Calu3 (cell line): ENCODE results near the gene CACNA1I. TPM values are rescaled to one million over a fixed set of nuclear protein-coding genes. Genes with fewer than 3 reads are reported as not detected.

ENCODE experiments used
- BruUV-seq: library from RNA; stranded (reverse); fragments of 400-500 nt; replicated peaks from 2 replicates; lab custom pipeline; 2021; lab: Mats Ljungman, UMichigan
- CTCF ChIA-PET: fragments of 300-600 bp; sonication (Branson Sonifier 250); formaldehyde crosslinking; loops from one replicate; lab custom pipeline; 2022; ENCODE audit warnings: antibody characterized with exemption; lab: Charles Lee
- DNase-seq: peaks from one replicate; pipeline ENCODE4 v3.0.0; 2022
- H3K27ac Mint-ChIP-seq: one replicate; pipeline ENCODE4 v1.8.0; 2022; ENCODE audit warnings: mixed read lengths; ENCODE audit not compliant: unreplicated experiment
- H3K27me3 Mint-ChIP-seq: one replicate; pipeline ENCODE4 v1.8.0; 2022; ENCODE audit warnings: mixed read lengths; ENCODE audit not compliant: unreplicated experiment
- H3K36me3 Mint-ChIP-seq: one replicate; pipeline ENCODE4 v1.8.0; 2022; ENCODE audit warnings: mild to moderate bottlenecking, moderate library complexity, mixed read lengths; ENCODE audit not compliant: insufficient read depth, unreplicated experiment
- H3K4me1 Mint-ChIP-seq: one replicate; pipeline ENCODE4 v1.8.0; 2022; ENCODE audit warnings: mild to moderate bottlenecking, low read depth, mixed read lengths; ENCODE audit not compliant: unreplicated experiment
- H3K4me3 Mint-ChIP-seq: one replicate; pipeline ENCODE4 v1.8.0; 2022; ENCODE audit warnings: mild to moderate bottlenecking, low read depth, moderate library complexity, mixed read lengths; ENCODE audit not compliant: unreplicated experiment
- H3K9me3 Mint-ChIP-seq: one replicate; pipeline ENCODE4 v1.8.0; 2022; ENCODE audit warnings: low read depth, mixed read lengths; ENCODE audit not compliant: unreplicated experiment
- CTCF ChIP-seq: fragments of 200-600 bp; IDR thresholded peaks from one replicate; pipeline ENCODE4 v1.8.0; 2022; ENCODE audit warnings: antibody characterized with exemption; ENCODE audit not compliant: unreplicated experiment
- intact Hi-C: fragments of 100-400 bp; cut with micrococcal nuclease; formaldehyde crosslinking; loops from one replicate; pipeline ENCODE4 v1.10.0; 2022; ENCODE audit not compliant: unreplicated experiment
- total RNA-seq: library from RNA; stranded (reverse); gene quantifications from 2 replicates; pipeline ENCODE4 v1.2.3, GENCODE V29; 2022

The CACNA1I gene
- total RNA-seq, 1 experiment from 2014 or later: 0.05 TPM

- peaks cover 17% of the 10 kb centered on the region for H3K4me1 Mint-ChIP-seq
- intact Hi-C loops: no loop called here
- H3K4me3 Mint-ChIP-seq: no peak overlapping the region
- DNase-seq: no peak
- TF ChIP-seq CTCF: no peak
- H3K27me3 Mint-ChIP-seq: peaks cover 35% of the 10 kb centered on the region
- BruUV-seq: no TSS peak
- H3K9me3 Mint-ChIP-seq: peaks cover 4% of the 10 kb centered on the region
- no peaks in the 10 kb centered on the region for H3K36me3 Mint-ChIP-seq
- no peak overlapping the region for H3K27ac Mint-ChIP-seq
- CTCF ChIA-PET: no interaction called here
Observed at GRCh38 chr22:39675947-39676346, 105.4 kb downstream of the CACNA1I start.

- DNase-seq: no peak
- BruUV-seq: no TSS peak
- no peak overlapping the region for H3K4me3 Mint-ChIP-seq
- peaks cover 56% of the 10 kb centered on the region for H3K27me3 Mint-ChIP-seq
- CTCF ChIA-PET: no interaction called here
- no peaks in the 10 kb centered on the region for H3K36me3 Mint-ChIP-seq
- no peaks in the 10 kb centered on the region for H3K9me3 Mint-ChIP-seq
- H3K4me1 Mint-ChIP-seq: peaks cover 17% of the 10 kb centered on the region
- no peak overlapping the region for H3K27ac Mint-ChIP-seq
- TF ChIP-seq CTCF: no peak
- intact Hi-C loops: no loop called here
Observed at GRCh38 chr22:39677967-39678366, 107.4 kb downstream of the CACNA1I start.

- no TSS peak for BruUV-seq
- TF ChIP-seq CTCF: no peak
Observed at GRCh38 chr22:39678862-39679490, 108.4 kb downstream of the CACNA1I start.

GRCh38 chr22:39679652-39680051 is 109.1 kb downstream of the CACNA1I start:
- DNase-seq: no peak
- intact Hi-C loops: no loop called here
- BruUV-seq: no TSS peak
- no peak overlapping the region for H3K4me3 Mint-ChIP-seq
- H3K9me3 Mint-ChIP-seq: no peaks in the 10 kb centered on the region
- CTCF ChIA-PET: interaction anchor here (1.6 kb wide), 1 partner anchor 45 kb away, joined by 3 read pairs; no protein-coding TSS in a partner anchor
- no peaks in the 10 kb centered on the region for H3K36me3 Mint-ChIP-seq
- H3K27me3 Mint-ChIP-seq: peaks cover 66% of the 10 kb centered on the region
- TF ChIP-seq CTCF: no peak
- H3K4me1 Mint-ChIP-seq: peaks cover 9% of the 10 kb centered on the region
- no peak overlapping the region for H3K27ac Mint-ChIP-seq

More at GRCh38 chr22:39678862-39679490, 108.4 kb downstream of the CACNA1I start:
- no peaks in the 10 kb centered on the region for H3K9me3 Mint-ChIP-seq
- CTCF ChIA-PET: no interaction called here
- H3K27me3 Mint-ChIP-seq: peaks cover 66% of the 10 kb centered on the region
- H3K4me1 Mint-ChIP-seq: peaks cover 16% of the 10 kb centered on the region
- H3K4me3 Mint-ChIP-seq: no peak overlapping the region
- no peak overlapping the region for H3K27ac Mint-ChIP-seq
- H3K36me3 Mint-ChIP-seq: no peaks in the 10 kb centered on the region
- intact Hi-C loops: no loop called here
- DNase-seq: no peak
